CD4-positive, alpha-beta T cell treated with Interleukin-2 at 100 ng/mL for 4 hours (primary cell): Measurements from ENCODE around the gene FGD4.
"Not testable (repeated sequence)": the region's sequence is repeated elsewhere in the genome, so short reads cannot be mapped to it uniquely, and the experiment has no call there.

Experiments
- DNase-seq: peaks from one replicate; pipeline ENCODE4 v3.0.0-alpha.2; 2020; ENCODE audit warnings: low spot score

The FGD4 gene

DNA sequence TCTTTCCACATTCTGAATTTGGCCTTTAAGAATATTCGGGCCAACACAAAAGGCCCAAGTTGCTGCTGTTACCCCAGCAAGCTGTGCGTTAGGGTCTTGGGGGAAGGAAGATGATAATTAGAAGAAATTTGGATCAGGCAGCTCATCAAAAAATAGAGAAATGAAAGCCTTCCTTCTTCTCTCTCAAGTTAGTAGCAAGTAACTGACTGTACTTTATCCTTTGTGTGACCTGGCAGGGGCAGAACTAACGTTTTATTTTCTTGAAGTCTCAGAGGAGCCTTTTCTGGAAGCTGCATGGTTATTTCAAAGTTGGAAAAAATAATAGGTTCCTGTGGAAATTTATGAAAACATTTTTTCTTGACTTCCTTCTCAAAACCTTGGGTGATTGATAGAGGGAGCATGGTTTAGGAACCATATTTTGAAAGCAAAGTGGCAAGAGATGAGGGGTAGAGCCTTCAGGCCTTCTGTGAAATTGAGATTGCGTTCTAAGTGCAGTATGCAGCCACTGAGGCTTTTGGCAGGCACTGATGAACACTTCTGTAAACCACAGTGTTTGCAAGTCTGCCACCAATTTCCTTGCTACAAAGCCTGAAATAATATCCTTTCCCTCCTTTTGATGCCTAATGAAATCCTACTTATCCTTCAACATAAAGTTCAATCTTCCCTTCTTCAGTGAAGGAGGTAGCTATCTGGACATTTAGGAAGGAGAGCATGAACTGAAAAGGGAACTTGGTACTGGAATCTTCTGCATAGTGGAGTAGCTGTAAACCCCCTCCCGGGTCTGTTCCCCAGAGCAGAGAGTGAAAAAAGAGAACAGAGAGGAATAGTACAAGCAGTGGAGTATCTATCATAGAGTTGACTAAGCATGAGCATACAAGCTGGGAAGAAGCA is 123.2 kb downstream of the FGD4 start:
- no peak for DNase-seq

GRCh38 chr12:32525802-32526201 is 126.4 kb downstream of the FGD4 start:
- not testable (repeated sequence) for DNase-seq

DNA sequence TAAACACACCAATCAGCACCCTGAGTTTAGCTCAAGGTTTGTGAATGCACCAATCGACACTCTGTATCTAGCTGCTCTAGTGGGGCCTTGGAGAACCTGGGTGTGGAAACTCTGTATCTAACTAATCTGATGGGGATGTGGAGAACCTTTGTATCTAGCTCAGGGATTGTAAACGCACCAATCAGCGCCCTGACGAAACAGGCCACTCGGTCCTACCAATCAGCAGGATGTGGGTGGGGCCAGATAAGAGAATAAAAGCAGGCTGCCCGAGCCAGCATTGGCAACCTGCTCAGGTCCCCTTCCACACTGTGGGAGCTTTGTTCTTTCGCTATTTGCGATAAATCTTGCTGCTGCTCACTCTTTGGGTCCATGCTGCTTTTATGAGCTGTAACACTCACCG is 127.0 kb downstream of the FGD4 start:
- DNase-seq, result not testable (repeated sequence)

DNA sequence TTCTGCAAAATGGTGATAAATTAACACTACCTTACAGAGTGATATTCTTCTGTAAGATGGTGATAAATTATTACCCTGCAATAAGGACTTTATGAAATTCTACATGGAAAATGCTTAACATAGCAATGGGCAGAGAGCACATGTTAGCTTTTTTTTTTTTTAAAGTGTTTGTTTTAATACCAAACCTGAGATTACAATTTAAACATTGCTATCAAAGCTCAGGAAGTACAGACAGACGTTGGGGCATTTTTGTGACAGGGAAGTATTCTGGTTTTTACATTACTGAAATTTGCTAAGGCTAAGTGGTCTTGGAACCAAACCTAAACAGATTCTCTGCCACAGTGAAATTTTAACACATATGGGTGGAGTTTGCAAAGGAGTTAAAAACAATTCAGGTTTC is 133.1 kb downstream of the FGD4 start:
- no peak for DNase-seq

DNA sequence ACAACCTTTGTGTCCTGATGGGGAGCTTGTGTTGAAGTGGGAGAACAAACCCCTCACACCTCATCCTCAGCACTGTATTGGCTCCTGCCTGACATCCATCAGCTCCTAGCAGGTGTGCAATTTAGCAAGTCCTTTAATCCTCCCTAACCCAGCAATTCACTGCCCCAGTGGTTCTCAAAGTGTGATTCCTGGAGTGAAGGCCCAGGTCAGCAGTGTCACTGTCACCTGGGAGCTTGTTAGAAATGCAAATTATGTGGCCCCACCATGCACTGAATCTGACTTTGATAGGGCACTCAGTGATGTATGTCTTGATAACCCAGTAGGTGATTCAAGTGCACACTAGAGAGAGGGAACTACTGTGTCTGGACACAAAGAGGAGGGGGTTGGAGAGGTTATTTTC is 133.6 kb downstream of the FGD4 start:
- DNase-seq, result no peak

DNA sequence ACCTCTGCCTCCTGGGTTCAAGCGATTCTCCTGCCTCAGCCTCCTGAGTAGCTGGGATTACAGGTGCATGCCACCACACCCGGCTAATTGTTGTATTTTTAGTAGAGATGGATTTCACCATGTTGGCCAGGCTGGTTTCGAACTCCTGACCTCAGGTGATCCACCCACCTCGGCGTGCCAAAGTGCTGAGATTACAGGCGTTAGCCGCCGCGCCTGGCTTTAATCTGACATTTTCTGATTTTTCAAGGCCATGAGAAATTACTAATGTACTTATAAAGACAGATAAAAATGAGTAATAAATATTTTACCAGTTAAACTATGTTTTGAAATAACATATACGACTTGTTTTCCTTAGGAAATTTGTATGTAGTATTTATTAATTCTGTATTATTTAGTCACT is 134.1 kb downstream of the FGD4 start:
- DNase-seq, result not testable (repeated sequence)

DNA sequence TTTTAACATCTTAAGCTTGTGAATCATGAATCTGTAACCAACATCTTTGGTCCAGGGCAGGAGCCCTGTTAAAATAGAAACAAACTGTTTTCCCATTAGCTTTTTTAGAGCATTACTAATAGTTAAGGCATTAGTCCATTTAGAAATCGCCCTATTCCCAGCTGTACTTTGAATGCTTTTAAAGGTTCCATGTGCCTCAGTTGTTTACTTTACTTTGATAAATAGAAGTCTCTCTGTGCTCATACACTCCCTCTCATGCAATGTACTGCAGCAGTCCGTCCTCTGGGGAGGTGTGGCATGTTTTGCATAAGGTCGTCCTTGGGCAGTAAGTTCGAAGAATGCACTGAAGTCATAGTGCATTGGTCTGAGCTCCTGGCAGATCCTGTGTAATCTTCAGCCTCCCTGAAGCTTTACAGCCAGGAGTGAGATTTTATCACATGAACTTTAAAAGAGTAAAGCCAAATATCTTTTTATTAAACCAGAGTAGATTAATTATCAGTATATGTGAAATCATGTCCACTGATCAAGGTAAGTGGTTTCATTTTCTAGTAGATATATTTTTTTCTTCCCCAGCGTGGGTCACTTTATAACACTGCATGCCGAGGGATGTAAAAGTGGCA is 134.7 kb downstream of the FGD4 start:
- DNase-seq, result no peak

DNA sequence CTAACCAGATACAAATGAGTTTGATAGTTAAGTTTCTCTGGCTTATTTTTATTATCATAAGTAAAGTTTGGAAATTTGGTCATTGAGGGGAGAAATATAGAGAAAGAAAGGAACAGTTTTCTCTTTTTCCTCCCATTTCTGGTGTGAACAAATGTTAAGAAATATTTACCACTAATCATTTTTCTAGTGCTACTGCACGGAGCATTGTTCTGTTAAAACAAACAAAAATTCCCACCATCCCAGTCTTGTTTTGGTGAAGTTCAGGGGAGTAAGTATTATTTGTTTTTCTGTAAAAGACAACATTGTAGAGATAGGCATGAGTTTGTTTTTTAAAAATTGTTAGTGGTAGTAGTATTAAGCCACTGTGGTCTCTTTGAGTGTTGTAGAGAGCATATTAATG is 135.3 kb downstream of the FGD4 start:
- no peak for DNase-seq

DNA sequence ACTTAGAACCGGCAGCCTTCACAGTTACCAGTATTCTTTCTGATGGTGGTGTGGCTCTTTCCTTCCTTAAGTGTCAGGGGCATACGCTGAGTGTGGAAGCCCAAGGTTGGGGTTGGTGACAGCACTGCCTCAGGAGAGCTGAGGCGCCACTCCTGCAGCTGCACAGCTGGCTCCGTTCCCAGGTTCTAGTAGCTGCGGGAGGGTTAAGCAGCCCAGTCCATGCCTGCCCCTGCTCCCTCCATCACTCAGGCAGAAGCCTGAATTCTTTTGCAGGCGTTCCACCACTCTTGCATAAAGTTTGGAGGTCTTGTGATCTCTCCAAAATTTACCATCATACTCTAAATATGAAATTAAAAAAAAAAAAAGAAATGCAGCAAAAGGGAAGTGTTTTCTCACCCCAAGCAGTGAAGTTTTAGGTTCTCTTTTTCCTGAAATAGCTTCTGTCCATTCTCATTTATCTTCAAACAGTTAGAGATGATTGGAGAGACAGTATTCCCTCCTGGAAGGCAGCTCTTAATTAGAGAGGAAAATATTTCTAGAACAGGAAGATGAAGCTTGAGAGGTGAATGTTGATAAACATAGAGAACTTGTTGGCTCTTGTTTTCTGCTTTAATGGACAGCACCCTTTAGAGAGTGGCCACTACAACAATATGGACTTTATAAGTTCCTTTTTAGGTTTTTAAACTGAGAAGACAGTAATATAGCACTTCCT is 136.1 kb downstream of the FGD4 start:
- no peak for DNase-seq

GRCh38 chr12:32536000-32536345 is 136.6 kb downstream of the FGD4 start:
- no peak for DNase-seq

GRCh38 chr12:32541754-32542374 is 142.5 kb downstream of the FGD4 start:
- DNase-seq, result no peak

GRCh38 chr12:32542428-32543229 is 143.3 kb downstream of the FGD4 start:
- DNase-seq, result no peak

- no peak for DNase-seq
These were observed 145.5 kb downstream of the FGD4 start for GRCh38 chr12:32544893-32545292.

DNA sequence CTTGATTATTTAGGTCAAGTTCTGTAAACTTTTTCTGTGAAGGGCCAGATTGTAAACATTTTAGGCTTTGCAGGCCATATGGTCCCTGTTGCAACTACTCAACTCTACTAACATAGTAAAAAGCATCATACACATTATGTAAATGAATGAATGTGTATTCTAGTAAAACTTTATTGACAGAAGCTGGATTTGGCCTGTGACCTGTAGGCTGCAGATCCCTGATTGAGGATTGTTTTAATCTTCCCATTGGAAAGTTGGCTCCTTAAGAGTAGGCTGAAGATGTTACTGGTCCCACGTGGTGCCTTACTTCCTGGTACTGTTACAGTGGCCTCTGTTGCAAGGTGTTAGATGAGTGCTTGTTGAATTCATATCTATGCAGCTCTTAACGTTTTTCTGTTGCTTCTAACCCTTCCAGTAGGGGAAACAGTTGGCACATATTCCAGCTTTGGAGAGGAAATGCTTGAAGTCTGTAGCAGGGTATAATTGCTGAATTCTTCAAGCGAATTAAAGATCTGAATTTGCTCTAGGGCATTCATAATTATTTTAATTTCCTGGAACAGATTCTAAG is 146.1 kb downstream of the FGD4 start:
- DNase-seq, result no peak

DNA sequence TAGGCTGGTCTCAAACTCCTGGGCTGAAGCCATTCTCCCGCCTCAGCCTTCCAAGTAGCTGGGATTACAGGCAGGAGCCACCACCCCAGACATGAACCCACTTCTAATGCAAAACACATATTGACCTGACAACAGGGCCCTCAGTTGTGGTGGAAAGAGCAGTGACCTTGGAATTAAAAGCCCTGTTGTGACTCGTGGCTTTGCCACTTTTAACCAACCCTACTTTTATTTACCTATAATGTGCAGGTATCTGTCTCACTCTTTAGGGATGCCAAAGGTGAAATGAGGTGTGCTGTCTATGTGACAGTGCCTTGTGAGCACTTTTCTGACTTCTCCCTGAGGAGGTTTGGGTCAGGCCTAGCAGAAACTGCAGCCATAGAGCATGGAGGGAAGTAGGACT is 146.9 kb downstream of the FGD4 start:
- no peak for DNase-seq

- DNase-seq, result no peak
These were observed 149.4 kb downstream of the FGD4 start for GRCh38 chr12:32548691-32549281.

DNA sequence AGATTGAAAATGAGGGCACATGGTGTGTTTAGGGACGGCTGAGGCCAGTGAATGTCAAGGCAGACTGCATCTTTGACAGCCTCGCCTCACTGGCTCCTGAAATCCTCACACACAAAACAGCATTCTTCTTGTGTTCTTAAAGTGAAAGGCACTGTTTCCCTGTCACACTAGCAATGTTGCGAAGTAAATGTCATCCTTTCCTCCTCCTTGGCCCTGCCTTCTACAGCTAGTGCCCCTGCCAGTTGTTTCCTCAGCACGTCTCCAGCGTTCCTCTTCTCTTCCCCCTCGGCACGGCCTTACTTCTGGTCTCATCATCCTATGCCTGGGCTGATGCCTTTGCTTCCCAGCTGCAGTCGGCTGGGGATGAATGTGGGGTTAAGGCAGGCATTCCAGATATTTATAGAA is 150.3 kb downstream of the FGD4 start:
- DNase-seq, result no peak

GRCh38 chr12:32551058-32551457 is 151.7 kb downstream of the FGD4 start:
- DNase-seq, result no peak

GRCh38 chr12:32558903-32559302 is 159.5 kb downstream of the FGD4 start:
- no peak for DNase-seq

GRCh38 chr12:32559434-32559833 is 160.1 kb downstream of the FGD4 start:
- DNase-seq, result no peak

DNA sequence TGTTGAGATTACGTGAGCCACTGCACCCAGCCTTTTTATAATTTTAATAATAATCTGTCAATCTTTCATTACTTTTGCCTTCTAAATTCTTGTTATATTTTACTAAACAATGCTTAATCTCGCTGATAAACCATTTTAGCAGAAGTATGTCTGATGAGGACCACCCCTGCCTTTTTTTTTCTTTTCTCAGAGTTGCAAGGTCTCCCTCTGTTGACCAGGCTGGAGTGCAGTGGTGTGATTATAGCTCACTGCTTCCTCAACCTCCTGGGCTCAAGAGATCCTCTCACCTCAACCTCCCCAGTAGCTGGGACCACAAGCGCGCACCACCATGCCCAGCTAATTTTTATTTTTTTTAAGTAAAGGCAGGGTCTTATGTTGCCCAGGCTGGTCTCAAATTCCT is 161.2 kb downstream of the FGD4 start:
- DNase-seq, result no peak
